Muscle layer of duodenum (tissue), 2 donors: ENCODE data around the gene ZNF354C.

Experiments
- H3K27ac ChIP-seq: one replicate; pipeline ENCODE4 v1.7.0; 2013; ENCODE audit warnings: mild to moderate bottlenecking, low read length
- H3K27me3 ChIP-seq: one replicate; pipeline ENCODE4 v1.7.0; 2013; ENCODE audit warnings: low read depth, mild to moderate bottlenecking, control low read depth, low read length
- H3K36me3 ChIP-seq, 2 donors: one replicate each; pipeline ENCODE4 v1.7.0; 2013; ENCODE audit warnings: low read length in 2 of 2, control low read depth in 1 of 2, mild to moderate bottlenecking in 1 of 2; ENCODE audit not compliant: insufficient read depth in 2 of 2, control insufficient read depth in 1 of 2
- H3K4me1 ChIP-seq, 2 donors: one replicate each; pipeline ENCODE4 v1.7.0; 2013; ENCODE audit warnings: low read length in 2 of 2, mild to moderate bottlenecking in 2 of 2, control low read depth in 1 of 2, moderate library complexity in 1 of 2; ENCODE audit not compliant: insufficient read depth in 2 of 2, control insufficient read depth in 1 of 2
- H3K4me3 ChIP-seq, 2 donors: one replicate each; pipeline ENCODE4 v1.7.0; 2013; ENCODE audit warnings: low read length in 2 of 2, low read depth in 1 of 2, mild to moderate bottlenecking in 1 of 2
- H3K9me3 ChIP-seq, 2 donors: one replicate each; pipeline ENCODE4 v1.7.0; 2013; ENCODE audit warnings: low read length in 2 of 2, control low read depth in 1 of 2, mild to moderate bottlenecking in 1 of 2; ENCODE audit not compliant: control insufficient read depth in 1 of 2
- donor health status: healthy.

ZNF354C gene

DNA sequence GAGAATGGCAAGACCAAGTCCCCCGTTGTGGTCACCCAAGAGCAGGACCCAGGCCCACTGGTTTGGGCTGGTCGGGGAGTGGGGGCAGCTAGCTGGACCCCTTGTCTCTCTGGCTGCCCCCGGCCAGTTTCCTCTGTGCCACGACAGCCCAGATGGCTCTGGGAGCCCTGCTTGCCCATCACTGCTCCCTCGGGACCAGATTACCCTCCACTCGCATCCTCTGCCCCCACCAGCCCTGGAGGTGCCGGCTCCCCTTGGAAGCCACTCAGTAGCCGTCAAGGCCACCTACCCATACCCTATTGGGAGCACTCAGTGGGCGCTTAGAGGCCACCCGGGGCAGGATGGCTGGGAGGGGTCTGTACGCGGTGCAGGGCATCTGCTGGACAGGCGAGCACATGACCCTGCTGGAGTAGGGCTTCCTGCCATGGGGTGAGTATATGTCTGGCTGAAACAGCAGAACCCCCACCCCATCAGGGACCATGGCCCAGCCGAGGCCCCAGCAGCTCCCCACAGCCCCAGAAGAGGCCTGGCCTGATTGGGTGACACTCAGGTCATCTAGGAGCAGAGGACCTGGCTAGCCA, 70.0 kb downstream of the ZNF354C start:
- H3K4me3 ChIP-seq, result no peak overlapping the region
- H3K27ac ChIP-seq, result no peak overlapping the region
- H3K36me3 ChIP-seq, result peaks cover 3 to 17% of the 10 kb centered on the region in 2 donors
- H3K4me1 ChIP-seq, result no peaks in the 10 kb centered on the region
- H3K9me3 ChIP-seq, result no peaks in the 10 kb centered on the region
- no peaks in the 10 kb centered on the region for H3K27me3 ChIP-seq

DNA sequence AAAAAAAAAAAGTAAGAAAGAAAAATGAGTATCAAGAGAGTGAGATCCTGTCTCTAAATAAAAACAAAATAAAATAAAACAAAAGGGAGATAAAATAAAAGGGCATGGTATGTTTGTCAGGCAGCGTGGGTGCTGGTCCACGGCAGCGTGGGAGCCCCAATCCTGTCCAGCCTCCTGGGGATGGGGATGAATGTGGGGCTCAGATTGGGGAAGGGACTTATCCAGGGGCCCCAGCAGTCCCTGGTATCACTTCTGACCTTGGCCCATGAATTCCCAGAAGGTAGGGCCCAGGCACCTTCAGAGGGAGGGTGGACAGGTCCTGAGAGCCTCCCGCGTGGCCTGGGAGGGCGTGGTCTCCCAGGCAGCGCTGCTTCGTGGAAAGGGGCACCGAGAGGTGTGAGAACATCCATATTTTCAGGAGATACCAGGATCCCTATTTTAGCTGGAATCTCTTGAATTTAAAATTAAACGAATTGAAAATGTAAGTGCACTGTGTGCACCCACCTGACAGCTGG, 71.2 kb downstream of the ZNF354C start:
- no peak overlapping the region for H3K4me3 ChIP-seq
- no peaks in the 10 kb centered on the region for H3K9me3 ChIP-seq
- H3K27ac ChIP-seq, result no peak overlapping the region
- H3K27me3 ChIP-seq, result no peaks in the 10 kb centered on the region
- peaks cover 3 to 17% of the 10 kb centered on the region in 2 donors for H3K36me3 ChIP-seq
- H3K4me1 ChIP-seq, result no peaks in the 10 kb centered on the region

- no peaks in the 10 kb centered on the region for H3K4me1 ChIP-seq
- no peak overlapping the region for H3K27ac ChIP-seq
- H3K9me3 ChIP-seq, result no peaks in the 10 kb centered on the region
- no peak overlapping the region for H3K4me3 ChIP-seq
- H3K36me3 ChIP-seq, result peaks cover 3 to 13% of the 10 kb centered on the region in 2 donors
- H3K27me3 ChIP-seq, result no peaks in the 10 kb centered on the region
Observed at GRCh38 chr5:179131886-179132585, 71.9 kb downstream of the ZNF354C start.

- Histone ChIP-seq H3K27me3 (no peaks in the 10 kb centered on the region), H3K4me3 (no peak overlapping the region), H3K36me3 (peaks cover 3 to 5% of the 10 kb centered on the region in 2 donors), H3K4me1 (no peaks in the 10 kb centered on the region), H3K27ac (no peak overlapping the region), H3K9me3 (no peaks in the 10 kb centered on the region)
Observed at GRCh38 chr5:179132586-179133355, 72.6 kb downstream of the ZNF354C start.
